ENCODE measurements around the gene SMIM15.

SMIM15 gene

GRCh38 chr5:61120534-61120933, 41.7 kb downstream of the SMIM15 start:
- Histone ChIP-seq H3K27ac (ENCODE audit: low read length) (no peak overlapping the region), H3K9me3 (ENCODE audit: insufficient read depth, low read depth, low read length) (no peaks in the 10 kb centered on the region), H3K36me3 (ENCODE audit: insufficient read depth, low read depth, low read length) (no peaks in the 10 kb centered on the region), H3K4me3 (ENCODE audit: low read length) (no peak overlapping the region), H3K27me3 (ENCODE audit: insufficient read depth, low read length) (no peaks in the 10 kb centered on the region), H3K9ac (ENCODE audit: low read depth, low read length) (no peak overlapping the region), H3K4me1 (ENCODE audit: insufficient read depth, low read length) (no peaks in the 10 kb centered on the region)

- Histone ChIP-seq H3K9ac (ENCODE audit: low read depth, low read length) (no peak overlapping the region), H3K36me3 (ENCODE audit: insufficient read depth, low read depth, low read length) (no peaks in the 10 kb centered on the region), H3K27ac (ENCODE audit: low read length) (no peak overlapping the region), H3K27me3 (ENCODE audit: insufficient read depth, low read length) (no peaks in the 10 kb centered on the region), H3K9me3 (ENCODE audit: insufficient read depth, low read depth, low read length) (no peaks in the 10 kb centered on the region), H3K4me3 (ENCODE audit: low read length) (no peak overlapping the region), H3K4me1 (ENCODE audit: insufficient read depth, low read length) (no peaks in the 10 kb centered on the region)
These were observed 43.2 kb downstream of the SMIM15 start for GRCh38 chr5:61119066-61119465.

- Histone ChIP-seq H3K4me3 (ENCODE audit: low read length) (no peak overlapping the region), H3K36me3 (ENCODE audit: insufficient read depth, low read depth, low read length) (no peaks in the 10 kb centered on the region), H3K4me1 (ENCODE audit: insufficient read depth, low read length) (no peaks in the 10 kb centered on the region), H3K27me3 (ENCODE audit: insufficient read depth, low read length) (no peaks in the 10 kb centered on the region), H3K9me3 (ENCODE audit: insufficient read depth, low read depth, low read length) (no peaks in the 10 kb centered on the region; the same call in 1 of the 2 replicates), H3K9ac (ENCODE audit: low read depth, low read length) (no peak overlapping the region), H3K27ac (ENCODE audit: low read length) (no peak overlapping the region)
These were observed 46.3 kb downstream of the SMIM15 start for GRCh38 chr5:61115968-61116367.

GRCh38 chr5:61114441-61114840, 47.8 kb downstream of the SMIM15 start:
- no peaks in the 10 kb centered on the region; the same call in 1 of the 2 replicates for H3K9me3 ChIP-seq (ENCODE audit: insufficient read depth, low read depth, low read length)
- no peak overlapping the region for H3K27ac ChIP-seq (ENCODE audit: low read length)
- no peaks in the 10 kb centered on the region for H3K36me3 ChIP-seq (ENCODE audit: insufficient read depth, low read depth, low read length)
- no peak overlapping the region for H3K4me3 ChIP-seq (ENCODE audit: low read length)
- H3K27me3 ChIP-seq (ENCODE audit: insufficient read depth, low read length), result no peaks in the 10 kb centered on the region
- H3K4me1 ChIP-seq (ENCODE audit: insufficient read depth, low read length), result no peaks in the 10 kb centered on the region
- no peak overlapping the region for H3K9ac ChIP-seq (ENCODE audit: low read depth, low read length)
